NCI-H1694 (cell line): ENCODE measurements around the gene HNRNPM.
"Not testable (repeated sequence)": the region's sequence is repeated elsewhere in the genome, so short reads cannot be mapped to it uniquely, and the experiment has no call there.

Experiments used
- DNase-seq: peaks from one replicate; lab custom pipeline; 2025; lab: John Stamatoyannopoulos, UW

The HNRNPM gene

GRCh38 chr19:8425331-8425730, 19.4 kb upstream of the HNRNPM start:
- not testable (repeated sequence) for DNase-seq

DNA sequence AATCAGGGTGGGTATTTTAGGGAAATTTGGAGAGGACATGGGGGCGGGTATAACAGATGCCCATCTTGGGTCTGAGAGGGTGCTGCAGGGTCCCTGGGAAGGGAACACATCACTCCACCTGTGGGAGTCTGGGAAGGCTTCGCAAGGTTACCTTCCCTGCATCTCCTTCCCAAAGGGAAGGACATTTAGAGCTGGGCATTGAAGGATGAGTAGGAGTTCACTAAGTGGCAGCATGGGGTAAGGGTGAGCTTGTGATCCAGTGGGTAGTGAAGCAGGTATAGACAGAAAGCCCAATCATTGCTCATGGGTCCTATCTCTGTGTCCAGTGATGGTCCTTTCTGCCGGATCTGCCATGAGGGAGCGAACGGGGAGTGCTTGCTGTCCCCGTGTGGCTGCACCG, 18.5 kb upstream of the HNRNPM start:
- no peak for DNase-seq

DNA sequence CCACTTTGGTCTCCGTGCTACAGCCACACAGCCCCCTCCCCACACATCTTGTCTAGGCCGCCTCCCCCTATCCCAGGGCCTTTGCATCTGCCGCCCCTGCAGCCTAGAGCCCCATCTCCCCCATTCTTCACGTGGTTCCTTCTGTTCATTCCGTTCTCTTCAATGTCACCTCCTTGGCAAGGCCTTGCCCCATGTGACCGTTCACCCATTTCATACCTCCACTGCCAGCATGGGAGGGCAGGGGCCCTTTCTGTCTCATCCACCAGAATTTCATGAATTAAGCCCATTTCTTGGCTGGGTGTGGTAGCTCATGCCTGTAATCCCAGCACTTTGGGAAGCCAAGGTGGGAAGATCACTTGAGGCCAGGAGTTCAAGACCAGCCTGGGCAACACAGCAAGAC, 15.7 kb upstream of the HNRNPM start:
- DNase-seq = no peak

DNA sequence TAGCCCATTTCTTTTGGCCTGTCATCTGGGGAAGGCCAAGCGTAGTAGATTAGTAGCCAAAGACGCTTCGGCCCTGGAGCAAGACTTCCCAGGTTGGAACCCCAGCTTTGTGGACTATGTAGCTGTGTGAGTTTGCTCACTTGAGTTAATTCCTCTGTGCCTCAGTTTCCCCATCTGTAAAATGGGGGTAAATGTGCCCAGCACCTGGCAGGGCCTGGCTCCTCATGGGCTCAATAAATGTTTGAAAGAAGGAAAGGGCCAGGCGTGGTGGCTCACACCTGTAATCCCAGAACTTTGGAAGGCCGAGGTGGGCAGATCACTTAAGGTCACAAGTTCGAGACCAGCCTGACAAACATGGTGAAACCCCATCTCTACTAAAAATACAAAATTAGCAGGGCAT, 14.9 kb upstream of the HNRNPM start:
- DNase-seq = no peak

DNA sequence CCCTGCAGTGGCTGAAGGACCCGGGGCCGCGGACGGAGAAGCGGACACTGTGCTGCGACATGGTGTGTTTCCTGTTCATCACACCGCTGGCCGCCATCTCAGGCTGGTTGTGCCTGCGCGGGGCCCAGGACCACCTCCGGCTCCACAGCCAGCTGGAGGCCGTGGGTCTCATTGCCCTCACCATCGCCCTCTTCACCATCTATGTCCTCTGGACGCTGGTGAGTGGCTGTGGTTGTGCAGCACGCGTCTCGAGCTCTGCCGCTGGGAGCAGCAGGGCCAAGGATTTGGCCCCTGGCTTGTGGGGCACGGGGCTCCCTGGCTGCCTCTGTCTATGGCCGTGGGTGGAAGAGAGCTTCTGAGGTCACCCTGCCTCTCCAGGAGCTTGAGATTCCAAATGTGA, 14.1 kb upstream of the HNRNPM start:
- DNase-seq = no peak

- DNase-seq = no peak
Measured at GRCh38 chr19:8438236-8438635, 6.5 kb upstream of the HNRNPM start.

DNA sequence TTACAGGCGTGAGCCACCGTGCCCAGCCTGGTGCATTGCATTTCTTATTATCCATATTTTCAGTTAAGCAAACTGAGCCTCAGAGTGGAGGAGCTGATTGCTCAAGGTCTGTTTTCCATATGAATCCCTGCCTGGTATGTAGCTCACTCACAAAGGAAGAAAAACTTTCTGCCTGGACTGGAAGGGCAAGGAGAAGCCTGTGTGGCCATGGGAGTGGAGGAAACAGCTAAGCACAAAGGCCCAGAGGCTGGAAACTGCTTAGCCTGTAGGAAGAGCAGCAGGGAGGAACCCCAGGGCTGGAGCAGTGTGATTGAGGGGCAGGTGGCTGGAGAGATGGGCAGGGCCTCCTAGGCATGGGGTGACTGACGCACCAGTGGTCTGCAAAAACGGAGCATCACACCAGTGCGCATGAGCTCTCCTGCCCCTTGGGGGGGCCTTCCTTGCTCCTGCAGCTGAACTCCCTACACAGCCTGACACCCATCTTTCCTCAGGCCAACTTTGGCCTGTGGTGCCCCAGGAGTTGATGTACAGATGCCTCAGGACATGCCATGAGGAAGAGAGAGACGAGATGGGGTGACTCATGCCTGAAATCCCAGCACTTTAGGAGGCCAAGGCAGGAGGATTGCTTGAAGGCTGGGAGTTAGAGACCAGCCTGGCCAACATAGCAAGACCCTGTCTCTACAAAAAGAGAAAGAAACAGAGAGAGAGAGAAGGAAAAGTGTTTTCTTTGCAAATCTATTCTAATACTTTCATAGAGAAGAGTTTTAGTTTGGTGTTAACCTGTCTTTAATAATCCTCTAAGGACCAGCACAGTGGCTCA, 2.8 kb upstream of the HNRNPM start:
- no peak for DNase-seq

DNA sequence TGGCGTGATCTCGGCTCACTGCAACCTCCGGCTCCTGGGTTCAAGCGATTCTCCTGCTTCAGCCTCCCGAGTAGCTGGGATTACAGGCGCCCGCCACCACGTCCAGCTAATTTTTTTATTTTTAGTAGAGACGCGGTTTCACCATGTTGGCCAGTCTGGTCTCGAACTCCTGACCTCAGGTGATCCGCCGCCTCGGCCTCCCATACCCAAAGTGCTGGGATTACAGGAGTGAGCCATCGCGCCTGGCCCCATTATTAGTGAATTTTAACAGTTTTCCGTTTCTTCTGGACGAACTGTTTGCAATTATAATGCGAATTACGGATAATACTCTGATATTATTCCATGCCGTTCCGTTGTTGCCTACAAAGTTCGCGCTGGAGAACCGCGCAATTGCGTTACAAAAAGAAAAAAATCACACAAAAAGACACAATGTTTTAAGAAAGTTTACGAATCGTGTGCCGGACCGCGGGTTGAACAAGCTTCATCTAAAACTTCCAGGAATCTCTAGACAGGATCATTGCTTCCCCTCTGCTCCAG, 567 bp upstream of the HNRNPM start:
- DNase-seq = not testable (repeated sequence)

DNA sequence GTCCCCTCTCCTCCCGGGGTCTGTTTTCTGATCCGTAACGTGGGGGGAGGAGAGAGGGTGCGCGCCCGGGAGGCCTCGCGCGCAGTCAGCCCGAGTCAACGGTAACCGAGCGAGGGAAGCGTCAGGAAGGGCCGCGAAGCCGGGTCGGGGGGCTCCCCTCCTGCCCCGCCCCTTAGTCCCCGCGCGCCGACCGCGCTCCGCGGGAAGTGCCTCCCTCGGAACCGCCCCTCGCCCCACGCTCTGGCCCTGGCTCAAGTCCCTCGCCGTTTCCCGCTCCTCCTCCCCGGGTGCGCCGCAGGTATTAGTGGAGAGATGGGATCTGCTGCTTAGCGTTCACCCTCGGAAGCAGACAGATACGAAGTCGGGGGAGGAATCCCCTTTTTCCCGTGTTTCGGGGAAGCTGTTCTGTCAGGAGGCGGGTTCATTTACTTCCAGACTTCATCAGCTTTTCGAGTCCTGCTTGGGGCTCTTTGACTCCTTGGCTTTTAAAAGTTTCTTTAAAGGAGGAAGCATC, 770 bp downstream of the HNRNPM start:
- no peak for DNase-seq

GRCh38 chr19:8446061-8446709, 1.4 kb downstream of the HNRNPM start:
- no peak for DNase-seq

DNA sequence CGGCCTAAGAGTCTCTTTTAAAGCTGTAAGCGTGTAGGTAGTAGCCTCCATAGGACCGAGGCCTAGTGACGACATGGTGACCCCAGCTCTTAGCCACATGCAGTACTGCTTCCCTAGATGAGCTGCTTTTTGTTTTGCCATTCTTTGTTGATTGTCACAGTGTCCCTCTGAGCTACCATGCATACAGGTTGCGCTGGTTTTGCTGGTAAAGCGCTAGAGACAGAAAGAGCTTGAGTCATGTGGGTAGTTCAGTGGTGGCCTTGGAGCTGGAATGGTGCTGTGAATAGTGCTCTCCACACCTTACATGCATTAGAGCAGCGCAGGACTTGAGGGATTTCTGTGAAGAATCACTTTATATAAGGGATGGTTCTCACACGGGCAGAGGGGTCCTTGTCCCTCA, 5.1 kb downstream of the HNRNPM start:
- DNase-seq = no peak

GRCh38 chr19:8451377-8451776, 6.6 kb downstream of the HNRNPM start:
- DNase-seq = no peak

- no peak for DNase-seq
Measured at GRCh38 chr19:8451885-8452284, 7.1 kb downstream of the HNRNPM start.

DNA sequence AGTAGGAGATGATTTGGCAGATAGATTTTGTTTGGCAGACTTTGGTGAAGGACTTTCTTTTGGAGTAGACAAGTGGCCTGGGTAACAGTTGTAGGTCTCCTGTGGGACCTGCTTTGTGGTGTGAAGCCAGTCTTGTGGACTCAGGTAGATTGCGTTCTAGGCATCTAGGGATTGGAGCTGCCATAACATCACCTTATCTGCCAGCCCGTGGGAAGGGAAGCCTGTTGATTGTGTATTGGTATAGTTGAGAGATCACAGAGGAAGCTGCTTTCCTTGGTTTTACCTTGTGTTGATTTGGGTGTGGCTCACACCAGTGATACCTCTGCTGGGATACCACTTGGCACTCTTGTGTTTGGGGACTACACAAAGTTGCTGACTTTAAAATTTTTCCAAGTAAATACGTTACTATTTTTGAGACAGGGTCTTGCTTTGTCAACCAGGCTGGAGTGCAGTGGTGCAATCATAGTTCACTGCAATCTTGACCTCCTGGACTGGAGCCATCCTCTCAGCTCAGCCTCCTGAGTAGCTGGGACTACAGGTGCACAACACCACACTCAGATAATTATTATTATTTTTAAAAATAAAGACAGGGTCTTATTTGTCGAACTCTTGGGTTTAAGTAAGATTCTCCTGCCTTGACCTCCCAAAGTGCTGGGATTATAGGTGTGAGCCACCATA, 7.8 kb downstream of the HNRNPM start:
- DNase-seq = no peak

GRCh38 chr19:8453616-8454015, 8.8 kb downstream of the HNRNPM start:
- DNase-seq = no peak

GRCh38 chr19:8454218-8454617, 9.4 kb downstream of the HNRNPM start:
- no peak for DNase-seq

DNA sequence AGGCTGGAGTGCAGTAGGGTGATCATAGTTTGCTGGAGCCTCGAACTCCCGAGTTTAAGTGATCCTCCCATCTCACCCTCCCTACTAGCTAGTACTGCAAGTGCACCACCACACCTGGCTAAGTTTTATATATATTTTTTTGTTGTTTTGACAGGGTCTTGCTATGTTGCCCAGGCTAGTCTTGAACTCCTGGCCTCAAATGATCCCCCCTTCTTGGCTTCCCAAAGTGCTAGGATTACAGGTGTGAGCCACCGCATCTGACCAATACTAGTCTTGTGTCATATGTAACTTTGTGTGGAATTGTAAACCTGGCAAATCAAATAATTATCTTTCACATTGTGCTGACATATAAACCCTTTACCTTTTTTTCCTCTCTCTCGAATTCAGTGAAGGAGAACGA, 10.2 kb downstream of the HNRNPM start:
- DNase-seq = no peak

GRCh38 chr19:8456064-8456463, 11.3 kb downstream of the HNRNPM start:
- no peak for DNase-seq

DNA sequence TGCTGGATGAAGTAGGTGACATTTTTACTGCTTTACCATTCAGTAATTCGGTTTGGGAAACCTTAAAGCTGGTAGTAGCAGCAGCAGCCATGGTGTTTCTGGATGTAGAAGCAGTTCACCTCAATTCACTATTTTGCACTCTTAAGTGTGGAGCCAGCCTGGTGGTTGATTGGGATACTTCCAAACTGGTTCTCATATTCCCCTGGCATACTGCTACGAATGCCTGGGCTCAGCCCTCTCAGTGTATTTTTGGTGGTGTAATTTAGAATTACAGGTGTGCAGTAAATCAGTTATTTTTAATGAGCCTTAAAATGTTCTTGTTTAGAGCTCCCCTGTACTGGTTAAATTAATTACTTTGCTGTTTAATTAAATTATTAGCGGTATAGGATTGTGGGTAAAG, 12.4 kb downstream of the HNRNPM start:
- no peak for DNase-seq

DNA sequence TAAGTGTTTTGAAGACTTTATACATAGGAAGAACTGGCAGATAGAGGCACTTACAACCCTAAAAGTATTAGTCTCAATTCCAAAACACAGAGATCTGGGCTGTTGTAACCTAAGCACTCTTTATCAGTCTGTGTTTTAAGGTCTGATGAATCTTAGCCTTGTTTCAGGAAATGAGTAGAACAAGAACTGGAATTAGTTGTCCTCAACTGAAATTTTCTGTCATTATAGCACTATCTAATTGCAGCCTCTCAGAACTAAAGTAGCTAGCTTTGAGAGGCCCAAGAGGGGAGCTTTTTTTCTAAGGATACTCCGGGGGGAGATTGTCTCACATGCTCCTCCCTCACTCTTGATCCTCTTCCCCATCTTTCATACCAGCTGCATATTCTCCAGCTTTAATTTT, 13.1 kb downstream of the HNRNPM start:
- DNase-seq = no peak

DNA sequence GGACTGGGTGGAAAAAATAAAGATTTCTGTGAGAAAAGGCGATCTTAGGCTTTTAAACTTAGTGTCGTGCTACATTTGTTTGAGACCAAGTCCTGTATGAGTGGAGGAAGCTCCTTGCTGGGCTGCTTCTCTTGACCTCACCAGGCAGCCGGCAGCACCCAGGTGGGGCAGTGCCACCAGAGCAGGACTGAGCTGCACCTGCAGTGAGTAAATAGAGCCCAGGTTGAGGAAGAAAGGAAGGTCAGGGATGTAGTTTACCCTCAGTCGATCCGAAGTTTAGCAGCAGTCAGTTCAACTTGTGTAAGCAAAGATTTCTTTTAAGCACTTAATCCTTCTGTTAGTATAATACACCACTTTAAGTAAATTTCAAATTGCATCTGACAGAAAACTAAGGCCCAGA, 13.6 kb downstream of the HNRNPM start:
- DNase-seq = no peak

- DNase-seq = no peak
Measured at GRCh38 chr19:8459095-8459494, 14.3 kb downstream of the HNRNPM start.
